ENCODE measurements around the gene MVP.

Gene MVP

GRCh38 chr16:29804455-29805231 is 15.6 kb upstream of the MVP start:
- DNase-seq = no peak

GRCh38 chr16:29805232-29806098 is 14.8 kb upstream of the MVP start:
- peak; percentile 82 for DNase-seq

- no peak for DNase-seq
Observed at GRCh38 chr16:29806099-29806579, 14.1 kb upstream of the MVP start, which contains the start of gene MAZ. MAZ (plus strand) TSS chr16:29806529; CDS start chr16:29806702, 173 bp downstream.

GRCh38 chr16:29806641-29807425 is 13.4 kb upstream of the MVP start:
- peak; percentile 34 for DNase-seq

GRCh38 chr16:29807426-29808218 is 12.6 kb upstream of the MVP start:
- peak; percentile 60 for DNase-seq

- DNase-seq = no peak
Observed at GRCh38 chr16:29808219-29808900, 11.9 kb upstream of the MVP start.

- no peak for DNase-seq
Observed at GRCh38 chr16:29809031-29809747, 11.1 kb upstream of the MVP start.

- DNase-seq = no peak
Observed at GRCh38 chr16:29809850-29810698, 10.2 kb upstream of the MVP start.

- DNase-seq = no peak
Observed at GRCh38 chr16:29810699-29811169, 9.5 kb upstream of the MVP start.

- peak; percentile 48 for DNase-seq
Observed at GRCh38 chr16:29811170-29811895, 8.9 kb upstream of the MVP start.

- DNase-seq = no peak
Observed at GRCh38 chr16:29811896-29812665, 8.2 kb upstream of the MVP start, which contains the start of gene PRRT2. PRRT2 (plus strand) TSS chr16:29812193; CDS start chr16:29813055, 862 bp downstream.

- DNase-seq = no peak
Observed at GRCh38 chr16:29812754-29813643, 7.3 kb upstream of the MVP start.

- no peak for DNase-seq
Observed at GRCh38 chr16:29813644-29814562, 6.4 kb upstream of the MVP start.

- DNase-seq = no peak
Observed at GRCh38 chr16:29814592-29814991, 5.7 kb upstream of the MVP start.

GRCh38 chr16:29815032-29815721 is 5.1 kb upstream of the MVP start:
- DNase-seq = no peak

All from NCI-H1048 (cell line).